IPS DF 6.9 (cell line): ENCODE results near the gene BABAM2.

Experiments used
- DNase-seq: peaks from one replicate; pipeline ENCODE4 v3.0.0-alpha.2; 2013; ENCODE audit warnings: low read depth, low spot score
- H3K27ac ChIP-seq: one replicate; pipeline ENCODE4 v1.5.1; 2013; ENCODE audit warnings: low read length, control low read depth
- H3K27me3 ChIP-seq: 2 replicates; pipeline ENCODE4 v1.6.1; 2013; ENCODE audit warnings: mild to moderate bottlenecking, low read length; ENCODE audit not compliant: control insufficient read depth, insufficient read depth
- H3K36me3 ChIP-seq: 2 replicates; pipeline ENCODE4 v1.6.1; 2013; ENCODE audit warnings: low read length; ENCODE audit not compliant: control insufficient read depth, insufficient read depth
- H3K4me1 ChIP-seq: 2 replicates; pipeline ENCODE4 v1.6.1; 2013; ENCODE audit warnings: low read length; ENCODE audit not compliant: control insufficient read depth, insufficient read depth
- H3K4me3 ChIP-seq: 2 replicates; pipeline ENCODE4 v1.5.1; 2013; ENCODE audit warnings: mild to moderate bottlenecking, low read length
- H3K9me3 ChIP-seq: 2 replicates; pipeline ENCODE4 v1.6.1; 2013; ENCODE audit warnings: low read length, inconsistent platforms; ENCODE audit not compliant: control insufficient read depth, insufficient read depth
- WGBS: extraction: QIAGEN DNeasy Blood & Tissue Kit; methylation state at CpG from one replicate; pipeline ENCODE4 v1.1.7; 2013; ENCODE audit warnings: mixed read lengths, missing lambda C conversion rate; ENCODE audit not compliant: insufficient read length, insufficient coverage; 5-methylcytosine and 5-hydroxymethylcytosine counted together

BABAM2 gene

GRCh38 chr2:28362991-28363521, 472.5 kb downstream of the BABAM2 start:
- no CpG with 5 or more reads among the region's 15 CpGs for WGBS
- Histone ChIP-seq H3K4me1 (peaks cover 1% of the 10 kb centered on the region; the same call in 1 of the 2 replicates), H3K9me3 (no peaks in the 10 kb centered on the region), H3K27ac (no peak overlapping the region), H3K27me3 (no peaks in the 10 kb centered on the region), H3K4me3 (no peak overlapping the region), H3K36me3 (no peaks in the 10 kb centered on the region)
- DNase-seq, result no peak

DNA sequence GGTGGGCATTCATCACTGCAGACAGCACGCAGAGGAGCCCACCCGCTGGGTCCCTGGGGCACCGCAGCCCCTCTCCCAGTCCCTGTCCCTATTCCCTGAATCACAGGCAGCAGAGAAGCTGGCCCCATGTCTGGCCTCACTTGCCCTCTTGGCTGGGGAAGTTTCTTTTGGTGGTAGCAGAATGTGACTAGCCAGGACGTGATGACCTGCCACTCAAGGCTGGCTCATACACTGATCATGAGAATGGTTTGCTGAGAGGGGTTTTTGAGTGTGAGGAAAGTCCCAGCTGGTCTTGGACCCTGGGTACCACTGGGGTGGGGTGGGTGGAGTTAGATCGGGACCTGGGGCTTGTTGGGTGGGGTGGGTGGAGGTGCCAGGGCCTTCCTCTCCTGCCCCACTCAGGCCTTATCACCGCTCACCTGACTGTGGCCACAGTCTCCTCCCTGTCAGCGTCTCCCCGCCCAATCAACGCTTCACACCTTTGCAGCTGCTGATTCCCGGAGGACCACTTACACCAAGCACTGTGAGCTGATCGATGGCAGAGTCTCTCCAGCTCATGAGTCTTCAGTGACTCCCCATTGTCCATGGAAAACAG, 473.3 kb downstream of the BABAM2 start:
- DNase-seq, result no peak
- no peaks in the 10 kb centered on the region for H3K36me3 ChIP-seq
- H3K27me3 ChIP-seq, result no peaks in the 10 kb centered on the region
- peaks cover 1% of the 10 kb centered on the region; the same call in 1 of the 2 replicates for H3K4me1 ChIP-seq
- no peak overlapping the region for H3K27ac ChIP-seq
- H3K4me3 ChIP-seq, result no peak overlapping the region
- H3K9me3 ChIP-seq, result no peaks in the 10 kb centered on the region
- no CpG with 5 or more reads among the region's 11 CpGs for WGBS

GRCh38 chr2:28364610-28365009, 474.1 kb downstream of the BABAM2 start:
- Histone ChIP-seq H3K27ac (no peak overlapping the region), H3K4me3 (no peak overlapping the region), H3K36me3 (no peaks in the 10 kb centered on the region), H3K4me1 (peaks cover 1% of the 10 kb centered on the region; the same call in 1 of the 2 replicates), H3K9me3 (no peaks in the 10 kb centered on the region), H3K27me3 (no peaks in the 10 kb centered on the region)
- no peak for DNase-seq
- WGBS, result no CpG with 5 or more reads among the region's 3 CpGs

DNA sequence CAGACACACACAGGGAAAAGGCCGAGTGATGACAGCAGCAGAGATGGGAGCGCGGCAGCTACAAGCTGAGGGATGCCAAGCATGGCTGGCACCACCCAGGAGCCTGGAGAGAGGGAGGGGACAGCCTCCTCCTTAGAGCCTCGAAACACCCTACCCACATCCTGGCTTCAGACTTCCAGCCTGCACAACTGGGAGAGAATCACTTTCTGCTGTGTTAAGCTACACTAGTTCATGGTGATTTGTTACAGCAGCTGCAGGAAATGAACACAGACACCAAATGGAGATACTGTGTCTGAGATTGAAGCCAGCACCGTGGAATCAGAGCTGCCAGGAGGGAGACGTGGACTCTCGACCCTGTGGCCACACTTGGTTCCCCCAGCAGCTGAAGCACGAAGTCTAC, 474.6 kb downstream of the BABAM2 start:
- Histone ChIP-seq H3K36me3 (no peaks in the 10 kb centered on the region), H3K9me3 (no peaks in the 10 kb centered on the region), H3K27ac (no peak overlapping the region), H3K4me1 (peaks cover 1% of the 10 kb centered on the region; the same call in 1 of the 2 replicates), H3K27me3 (no peaks in the 10 kb centered on the region), H3K4me3 (no peak overlapping the region)
- no CpG with 5 or more reads among the region's 8 CpGs for WGBS
- DNase-seq, result no peak

DNA sequence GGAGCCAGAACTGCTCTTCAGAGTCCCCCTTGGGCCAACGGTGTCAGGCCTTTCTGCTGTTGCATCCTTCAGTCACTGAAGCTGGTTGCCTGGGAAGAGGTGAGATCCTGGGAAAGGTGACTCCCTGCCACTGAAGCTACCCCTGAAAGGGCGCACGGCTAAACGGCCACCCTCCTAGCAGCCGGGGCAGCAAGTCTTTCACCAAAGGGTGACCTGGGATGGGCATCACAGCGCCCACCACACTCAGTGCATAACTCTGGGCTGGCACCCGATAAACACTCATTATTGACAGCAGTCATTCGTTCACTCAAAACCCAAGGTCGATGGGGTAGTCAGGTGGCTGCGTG, 475.6 kb downstream of the BABAM2 start:
- DNase-seq, result no peak
- H3K27ac ChIP-seq, result no peak overlapping the region
- H3K27me3 ChIP-seq, result no peaks in the 10 kb centered on the region
- no peaks in the 10 kb centered on the region for H3K36me3 ChIP-seq
- no CpG with 5 or more reads among the region's 10 CpGs for WGBS
- no peak overlapping the region for H3K4me3 ChIP-seq
- H3K9me3 ChIP-seq, result no peaks in the 10 kb centered on the region
- peaks cover 1% of the 10 kb centered on the region; the same call in 1 of the 2 replicates for H3K4me1 ChIP-seq

DNA sequence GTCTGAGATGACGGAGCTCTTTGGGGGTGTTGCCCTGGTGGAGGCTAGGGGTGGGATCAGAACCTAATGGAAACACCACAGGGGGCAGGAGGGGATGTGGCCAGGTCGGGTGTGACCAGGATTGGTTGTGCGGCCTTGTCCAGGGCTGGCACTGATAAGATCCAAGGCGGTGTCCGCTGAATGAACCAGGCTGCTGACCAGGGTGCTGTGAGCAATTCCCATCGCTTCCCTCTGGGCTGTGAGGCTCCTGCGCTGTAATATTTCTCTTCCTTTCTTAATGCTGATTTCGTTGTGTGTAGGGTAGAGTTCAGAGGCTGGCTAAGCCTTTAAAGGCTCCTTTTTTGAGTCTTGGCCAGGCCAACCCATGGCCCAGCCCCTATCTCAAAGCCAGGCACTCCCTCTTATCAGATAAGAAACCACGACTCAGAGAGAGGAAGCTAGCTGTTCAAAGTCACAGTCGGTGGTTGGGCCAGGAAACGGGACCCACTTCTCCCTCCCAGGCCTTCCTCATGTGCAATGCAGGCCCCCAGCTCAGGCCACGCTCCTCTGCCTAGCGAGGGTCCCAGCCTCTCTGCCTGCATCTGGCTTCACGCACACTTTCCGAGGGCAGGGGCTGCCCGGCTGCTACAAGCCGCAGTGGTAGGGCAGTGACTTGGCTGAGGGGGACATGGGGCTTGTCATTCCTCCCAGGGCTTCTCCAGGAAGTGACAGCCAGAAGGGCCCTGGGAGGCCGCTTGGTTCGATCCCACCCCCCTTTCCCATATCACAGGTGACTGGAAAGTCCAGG, 476.2 kb downstream of the BABAM2 start:
- Histone ChIP-seq H3K27ac (no peak overlapping the region), H3K27me3 (no peaks in the 10 kb centered on the region), H3K9me3 (no peaks in the 10 kb centered on the region), H3K4me1 (peaks cover 1% of the 10 kb centered on the region; the same call in 1 of the 2 replicates), H3K36me3 (no peaks in the 10 kb centered on the region), H3K4me3 (no peak overlapping the region)
- WGBS, result no CpG with 5 or more reads among the region's 19 CpGs
- DNase-seq, result no peak

DNA sequence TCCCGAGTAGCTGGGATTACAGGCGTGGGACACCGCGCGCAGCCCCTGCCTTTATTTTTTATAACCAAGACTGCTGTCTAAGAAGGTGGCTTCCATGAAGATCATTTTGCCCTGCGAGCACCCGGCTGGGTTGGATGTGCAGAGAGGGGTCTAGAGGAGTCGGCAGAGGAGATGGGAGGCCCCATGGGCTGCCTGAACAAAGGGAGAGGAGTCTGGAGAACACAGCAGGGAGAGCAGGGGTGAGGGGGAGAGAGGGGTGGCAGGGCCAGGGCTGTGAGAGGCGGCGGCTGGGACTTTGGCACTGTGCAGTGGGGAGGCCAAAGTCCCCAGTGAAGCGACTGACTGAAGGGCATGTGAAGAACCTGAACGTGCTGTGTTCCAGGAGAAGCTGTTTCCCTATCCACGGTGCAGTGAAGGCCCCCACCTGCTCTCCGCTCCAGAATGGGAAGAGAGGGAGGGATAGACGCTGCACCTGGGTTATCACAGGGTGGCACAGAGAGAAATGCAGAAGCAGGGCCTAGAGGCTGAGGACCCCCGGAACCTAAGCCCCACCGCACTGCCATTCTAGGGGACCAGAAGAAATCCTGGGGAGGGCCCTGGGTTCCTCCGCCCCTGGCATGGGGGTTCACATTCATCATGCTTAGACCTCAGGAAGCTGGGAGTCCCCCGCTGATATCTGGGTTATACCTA, 477.3 kb downstream of the BABAM2 start:
- no peaks in the 10 kb centered on the region for H3K36me3 ChIP-seq
- no peak for DNase-seq
- no peaks in the 10 kb centered on the region for H3K9me3 ChIP-seq
- H3K4me1 ChIP-seq, result peaks cover 1% of the 10 kb centered on the region; the same call in 1 of the 2 replicates
- no peak overlapping the region for H3K27ac ChIP-seq
- no peaks in the 10 kb centered on the region for H3K27me3 ChIP-seq
- no CpG with 5 or more reads among the region's 19 CpGs for WGBS
- no peak overlapping the region for H3K4me3 ChIP-seq

- no peak for DNase-seq
- Histone ChIP-seq H3K4me1 (no peaks in the 10 kb centered on the region; the same call in 1 of the 2 replicates), H3K9me3 (no peaks in the 10 kb centered on the region), H3K4me3 (no peak overlapping the region), H3K27me3 (no peaks in the 10 kb centered on the region), H3K36me3 (no peaks in the 10 kb centered on the region), H3K27ac (no peak overlapping the region)
- no CpG with 5 or more reads among the region's 9 CpGs for WGBS
These were observed 477.8 kb downstream of the BABAM2 start for GRCh38 chr2:28368357-28368798.

GRCh38 chr2:28369358-28369757, 478.8 kb downstream of the BABAM2 start:
- no peak overlapping the region for H3K27ac ChIP-seq
- no peaks in the 10 kb centered on the region; the same call in 1 of the 2 replicates for H3K4me1 ChIP-seq
- H3K27me3 ChIP-seq, result no peaks in the 10 kb centered on the region
- no peak for DNase-seq
- H3K4me3 ChIP-seq, result no peak overlapping the region
- no CpG with 5 or more reads among the region's 5 CpGs for WGBS
- no peaks in the 10 kb centered on the region for H3K9me3 ChIP-seq
- H3K36me3 ChIP-seq, result no peaks in the 10 kb centered on the region

DNA sequence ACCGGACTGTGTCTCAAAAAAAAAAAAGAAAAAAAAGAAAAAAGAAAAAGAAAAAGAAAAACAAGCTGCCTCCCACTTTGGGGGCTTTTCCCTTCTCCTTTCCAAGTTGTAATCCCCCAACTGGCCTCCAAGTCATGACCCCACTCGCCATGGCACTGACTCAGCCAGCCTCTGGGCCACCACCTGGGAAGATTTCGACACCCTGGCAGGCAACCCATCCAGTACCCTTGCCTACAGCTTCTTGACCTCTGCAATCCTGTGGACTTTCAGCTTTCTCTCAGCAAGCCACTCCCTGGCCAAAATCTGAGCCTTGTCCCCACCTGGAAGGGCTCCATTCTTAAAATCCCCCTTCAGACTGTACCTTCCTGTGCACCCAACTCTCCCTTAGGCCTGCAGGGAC, 479.8 kb downstream of the BABAM2 start:
- Histone ChIP-seq H3K36me3 (no peaks in the 10 kb centered on the region), H3K9me3 (no peaks in the 10 kb centered on the region), H3K27ac (no peak overlapping the region), H3K27me3 (no peaks in the 10 kb centered on the region), H3K4me1 (no peaks in the 10 kb centered on the region; the same call in 1 of the 2 replicates), H3K4me3 (no peak overlapping the region)
- no CpG with 5 or more reads among the region's 3 CpGs for WGBS
- no peak for DNase-seq
